GM19452 (cell line): ENCODE data around the gene POLRMT.
"Not testable (repeated sequence)": the region's sequence is repeated elsewhere in the genome, so short reads cannot be mapped to it uniquely, and the experiment has no call there.

ENCODE experiments used
- ATAC-seq: cut with Tn5 transposase; IDR thresholded peaks from one replicate; pipeline ENCODE4 v1.9.1; 2021; ENCODE audit not compliant: unreplicated experiment

The POLRMT gene

DNA sequence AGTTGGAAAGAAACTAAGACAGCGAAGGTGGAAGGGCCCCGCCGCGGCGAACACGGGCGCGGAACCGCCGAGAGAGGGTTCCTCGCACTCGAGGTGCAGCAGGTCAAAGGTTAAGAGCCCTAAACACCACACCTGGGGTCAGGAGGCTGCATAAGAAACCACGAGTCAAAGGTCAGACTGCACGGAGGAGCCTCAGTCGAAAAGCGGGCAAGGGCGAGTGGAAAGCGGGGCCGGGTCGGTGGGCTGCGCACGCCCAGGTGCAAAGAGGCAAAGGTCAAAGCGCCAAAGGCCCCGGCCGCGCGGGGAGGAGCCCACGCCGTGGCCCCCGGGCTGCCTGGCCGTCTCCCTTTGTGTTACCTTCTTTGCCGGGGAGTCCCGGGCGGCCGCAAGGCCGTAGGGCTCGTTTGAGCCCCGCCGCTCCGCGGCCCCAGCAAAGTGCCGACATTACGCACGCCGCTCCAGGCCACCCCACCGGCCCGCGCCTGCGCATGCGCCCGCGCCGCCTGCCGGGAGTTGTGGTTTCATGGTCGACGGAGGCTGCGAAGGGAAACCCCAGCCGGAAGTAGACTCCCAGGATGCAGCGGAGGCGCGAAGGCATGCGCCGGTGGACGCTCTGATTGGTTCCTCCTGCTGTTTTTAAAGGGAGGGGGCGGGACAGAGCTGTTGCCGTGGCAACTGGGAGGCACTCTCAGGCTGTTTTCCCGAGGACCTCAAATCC is at the start of gene POLRMT:
POLRMT (minus strand) TSS at position 470 of the 718 bp plus-strand sequence; CDS start at position 445, 25 bp downstream.
- ATAC-seq = peak; percentile 81

DNA sequence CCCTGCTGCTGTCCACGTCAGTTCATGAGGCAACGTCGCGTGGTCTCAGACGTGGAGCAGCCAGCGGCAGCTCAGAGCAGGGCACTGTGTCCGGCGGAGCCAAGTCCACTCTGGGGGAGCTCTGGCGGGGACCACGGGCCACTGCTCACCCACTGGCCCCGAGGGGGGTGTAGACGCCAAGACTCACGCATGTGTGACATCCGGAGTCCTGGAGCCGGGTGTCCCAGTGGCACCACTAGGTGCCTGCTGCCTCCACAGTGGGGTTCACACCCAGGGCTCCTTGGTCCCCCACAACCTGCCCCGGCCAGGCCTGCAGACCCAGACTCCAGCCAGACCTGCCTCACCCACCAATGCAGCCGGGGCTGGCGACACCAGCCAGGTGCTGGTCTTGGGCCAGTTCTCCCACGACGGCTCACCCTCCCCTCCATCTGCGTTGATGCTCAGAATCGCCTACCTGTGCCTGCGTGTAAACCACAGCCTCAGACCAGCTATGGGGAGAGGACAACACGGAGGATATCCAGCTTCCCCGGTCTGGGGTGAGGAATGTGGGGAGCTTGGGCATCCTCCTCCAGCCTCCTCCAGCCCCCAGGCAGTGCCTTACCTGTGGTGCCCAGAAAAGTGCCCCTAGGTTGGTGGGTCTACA is 49.5 kb upstream of the POLRMT start:
- no peak for ATAC-seq

DNA sequence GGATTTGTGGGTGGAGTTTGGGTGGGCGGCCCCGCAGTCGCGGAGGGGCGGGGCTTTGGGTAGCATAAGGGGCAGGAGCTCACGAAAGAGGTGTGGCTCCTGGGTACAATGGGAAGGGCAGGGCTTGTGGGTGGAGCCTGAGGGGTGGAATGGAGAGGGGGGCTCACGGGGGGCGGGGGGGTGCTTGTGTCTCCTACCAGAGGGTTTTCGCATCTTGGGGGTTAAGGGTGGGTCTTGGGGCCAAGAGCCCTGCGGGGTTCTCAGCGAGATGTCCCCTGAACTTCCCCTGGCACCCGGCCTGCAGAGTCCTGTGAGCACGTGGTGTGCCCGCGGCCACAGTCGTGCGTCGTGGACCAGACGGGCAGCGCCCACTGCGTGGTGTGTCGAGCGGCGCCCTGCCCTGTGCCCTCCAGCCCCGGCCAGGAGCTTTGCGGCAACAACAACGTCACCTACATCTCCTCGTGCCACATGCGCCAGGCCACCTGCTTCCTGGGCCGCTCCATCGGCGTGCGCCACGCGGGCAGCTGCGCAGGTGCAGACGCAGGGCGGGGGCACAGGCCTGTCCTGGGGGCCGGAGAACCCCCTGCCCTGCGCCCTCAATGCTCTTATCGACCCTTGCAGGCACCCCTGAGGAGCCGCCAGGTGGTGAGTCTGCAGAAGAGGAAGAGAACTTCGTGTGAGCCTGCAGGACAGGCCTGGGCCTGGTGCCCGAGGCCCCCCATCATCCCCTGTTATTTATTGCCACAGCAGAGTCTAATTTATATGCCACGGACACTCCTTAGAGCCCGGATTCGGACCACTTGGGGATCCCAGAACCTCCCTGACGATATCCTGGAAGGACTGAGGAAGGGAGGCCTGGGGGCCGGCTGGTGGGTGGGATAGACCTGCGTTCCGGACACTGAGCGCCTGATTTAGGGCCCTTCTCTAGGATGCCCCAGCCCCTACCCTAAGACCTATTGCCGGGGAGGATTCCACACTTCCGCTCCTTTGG is 48.0 kb upstream of the POLRMT start:
- no peak for ATAC-seq

DNA sequence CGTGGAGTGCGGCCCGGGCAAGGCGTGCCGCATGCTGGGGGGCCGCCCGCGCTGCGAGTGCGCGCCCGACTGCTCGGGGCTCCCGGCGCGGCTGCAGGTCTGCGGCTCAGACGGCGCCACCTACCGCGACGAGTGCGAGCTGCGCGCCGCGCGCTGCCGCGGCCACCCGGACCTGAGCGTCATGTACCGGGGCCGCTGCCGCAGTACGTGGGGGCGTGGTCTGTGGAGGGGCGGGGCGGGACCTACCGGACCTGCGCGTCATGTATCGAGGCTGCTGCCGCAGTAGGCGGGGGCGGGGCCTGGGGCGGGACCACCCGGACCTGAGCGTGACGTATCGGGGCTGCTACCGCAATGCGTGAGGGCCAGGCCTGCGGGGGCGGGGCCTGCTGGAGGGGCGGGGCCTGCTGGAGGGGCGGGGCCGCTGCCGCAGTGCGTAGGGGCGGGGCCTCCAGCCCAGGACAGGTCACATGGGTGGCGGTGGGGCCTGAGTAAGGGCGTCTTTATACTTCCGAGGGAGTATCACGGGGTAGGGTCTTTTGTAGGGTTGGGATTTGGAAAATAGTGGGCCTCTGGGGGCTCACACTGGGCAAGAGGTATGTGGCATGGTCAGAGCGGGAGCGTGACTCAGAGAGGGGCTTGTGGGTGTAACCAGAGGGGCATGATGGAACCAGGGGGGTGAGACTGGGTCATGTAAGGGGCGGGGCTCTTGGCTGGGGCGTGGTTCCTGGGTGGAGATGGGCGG is 47.1 kb upstream of the POLRMT start:
- peak; percentile 73 for ATAC-seq

DNA sequence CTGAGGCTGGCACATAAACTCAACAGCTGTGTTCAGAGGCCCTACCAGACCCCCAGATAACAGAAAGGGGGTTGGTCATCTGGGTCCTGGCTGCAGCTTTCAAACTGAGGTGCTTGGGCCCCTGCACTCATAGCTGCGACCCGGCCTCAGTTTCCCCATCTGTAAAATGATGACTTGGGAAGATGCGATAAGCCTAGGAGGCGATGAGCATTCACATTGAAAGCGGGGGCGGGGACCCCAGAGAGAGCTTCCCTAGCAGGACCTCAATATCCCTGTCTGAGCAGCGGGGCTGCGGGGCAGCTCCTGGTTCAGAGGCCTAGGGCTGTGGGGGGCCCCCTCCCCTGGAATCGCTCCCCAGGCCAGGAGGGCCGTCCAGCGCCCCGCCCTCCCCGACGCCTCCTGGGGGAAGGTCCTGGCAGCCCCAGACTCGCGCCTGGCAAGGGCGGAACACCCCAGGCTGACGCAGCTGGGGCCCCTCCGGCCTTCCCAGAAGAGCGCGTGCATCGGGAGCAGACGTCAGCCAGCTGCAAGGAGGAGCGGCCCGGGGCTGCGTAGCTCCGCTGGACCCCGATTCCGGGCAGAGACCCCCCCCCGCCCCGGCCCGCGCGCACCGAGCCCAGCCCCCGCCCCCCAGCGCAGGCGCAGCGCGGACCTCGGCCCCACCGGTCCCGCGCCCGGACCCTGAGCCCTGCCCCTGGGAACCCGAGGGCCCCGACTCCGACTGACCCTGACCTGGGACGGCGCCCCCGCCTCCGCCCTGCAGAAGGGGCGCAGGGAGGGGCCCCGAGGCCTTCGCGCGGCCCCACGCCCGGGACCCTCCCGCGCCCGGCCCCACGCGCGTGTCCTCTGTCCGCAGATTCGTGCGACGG is 46.3 kb upstream of the POLRMT start:
- ATAC-seq = peak; percentile 18

DNA sequence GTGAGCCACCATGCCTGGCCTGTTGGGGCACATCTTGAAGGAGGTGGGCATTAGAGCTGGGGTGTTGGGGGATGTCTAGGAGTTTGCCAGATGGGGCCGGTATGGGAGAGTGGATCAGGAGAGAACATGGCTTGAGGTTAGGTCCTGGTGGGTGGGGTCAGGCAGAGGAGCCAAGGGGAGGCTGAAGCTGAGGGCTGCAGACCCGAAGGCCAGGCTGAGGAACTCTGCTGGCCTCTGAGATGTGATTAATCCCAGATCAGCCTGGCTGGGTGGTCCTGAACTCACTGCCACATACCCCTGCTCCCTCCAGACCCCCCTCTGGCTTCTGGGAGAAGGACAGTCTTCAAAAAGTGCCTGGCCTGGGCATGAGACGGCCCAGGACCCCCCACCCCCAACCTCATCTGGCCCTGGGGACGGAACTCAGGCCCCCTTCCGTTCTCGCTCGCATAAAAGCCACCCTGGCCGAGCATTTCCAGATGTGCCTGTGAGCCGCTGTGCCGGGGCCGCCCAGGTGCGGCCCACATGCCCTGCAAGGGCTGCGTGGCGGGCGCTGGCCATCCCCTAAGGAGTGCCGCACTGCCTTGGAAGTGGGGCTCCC is 45.6 kb upstream of the POLRMT start:
- no peak for ATAC-seq

DNA sequence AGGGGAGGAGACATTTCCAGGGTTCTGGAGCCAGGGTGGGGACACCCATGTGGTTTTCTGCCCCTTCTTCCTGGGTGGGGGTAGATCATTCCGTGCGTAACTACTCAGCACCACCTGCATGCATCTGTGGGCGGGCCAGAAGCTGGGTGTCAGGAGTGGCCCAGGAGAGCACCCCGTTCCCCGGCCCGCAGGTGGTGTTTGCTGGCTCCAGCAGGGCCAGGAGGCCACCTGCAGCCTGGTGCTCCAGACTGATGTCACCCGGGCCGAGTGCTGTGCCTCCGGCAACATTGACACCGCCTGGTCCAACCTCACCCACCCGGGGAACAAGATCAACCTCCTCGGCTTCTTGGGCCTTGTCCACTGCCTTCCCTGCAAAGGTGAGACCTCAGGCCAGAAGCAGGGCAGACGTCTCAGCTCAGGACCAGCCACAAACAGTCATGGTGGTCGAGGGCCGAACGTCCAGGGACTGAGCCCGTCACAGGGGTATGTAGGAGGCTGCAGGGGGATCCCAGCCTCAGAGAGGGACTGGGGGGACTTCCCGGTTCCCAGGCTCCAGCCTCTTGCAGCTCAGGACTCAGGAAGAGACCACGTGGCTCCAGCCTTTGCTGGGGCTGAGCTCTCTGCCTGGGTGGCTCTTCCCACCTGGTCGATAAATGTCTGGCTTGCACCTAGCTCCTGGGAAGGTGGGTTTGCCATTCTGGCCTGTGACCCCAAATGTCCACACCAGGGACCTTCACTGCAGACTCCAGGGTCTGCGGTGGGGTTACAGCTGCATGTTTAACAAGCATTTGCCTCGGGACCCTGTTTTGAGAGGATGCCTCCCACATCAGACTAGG is 44.5 kb upstream of the POLRMT start:
- ATAC-seq = no peak

DNA sequence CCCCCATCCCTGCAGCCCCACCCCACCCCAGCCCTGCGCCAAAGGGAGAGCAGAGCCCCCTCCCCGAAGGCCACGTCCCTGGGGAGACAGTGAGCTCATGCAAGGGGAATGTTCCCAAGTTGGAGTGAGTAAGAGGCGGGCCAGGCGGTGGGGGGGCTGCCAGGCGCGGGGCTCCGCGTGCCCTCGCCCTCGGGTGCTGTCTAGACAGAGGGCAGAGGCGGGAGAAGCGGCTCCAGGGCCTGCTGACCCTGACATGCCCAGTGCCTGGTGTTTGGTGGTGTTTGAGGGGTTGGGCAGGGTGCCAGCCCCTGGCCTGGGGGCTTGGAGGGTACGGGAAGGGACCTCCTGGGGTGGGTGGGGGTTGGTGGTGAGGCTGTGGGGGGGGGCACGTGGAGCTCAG is 43.9 kb upstream of the POLRMT start:
- ATAC-seq = no peak

DNA sequence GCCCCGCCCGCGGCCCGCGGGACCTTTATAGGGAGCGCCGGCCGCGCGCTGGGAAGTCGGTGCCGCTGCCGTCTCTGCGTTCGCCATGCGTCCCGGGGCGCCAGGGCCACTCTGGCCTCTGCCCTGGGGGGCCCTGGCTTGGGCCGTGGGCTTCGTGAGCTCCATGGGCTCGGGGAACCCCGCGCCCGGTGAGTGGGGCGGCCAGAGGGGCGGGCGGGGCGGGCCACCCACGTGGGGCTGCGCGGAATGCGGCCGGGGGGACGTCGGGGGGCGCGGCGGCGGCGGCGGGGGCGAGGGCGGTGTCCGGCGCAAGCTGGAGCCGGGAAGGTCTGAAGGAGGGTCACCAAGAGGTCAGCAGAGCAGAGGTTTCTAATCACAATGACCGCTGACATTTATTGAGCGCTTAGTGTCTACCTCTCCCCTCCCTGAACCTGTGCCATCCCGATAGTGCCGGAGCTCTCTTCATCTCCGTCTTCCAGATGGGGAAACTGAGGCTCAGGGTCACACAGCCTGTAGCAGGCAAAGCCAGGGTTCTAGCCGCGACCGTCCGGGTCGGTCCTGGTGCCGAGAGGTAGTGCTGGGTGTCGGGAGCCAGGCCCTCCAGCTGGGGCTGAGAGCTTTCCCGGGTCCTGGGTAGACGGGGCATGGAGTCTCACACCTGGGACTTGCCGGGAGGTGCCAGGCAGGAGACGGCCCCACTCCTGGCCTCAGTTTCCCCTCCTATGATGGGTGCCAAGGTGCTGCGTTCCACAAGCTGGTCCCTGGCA is 43.2 kb upstream of the POLRMT start, which contains the start of gene FSTL3:
FSTL3 (plus strand) TSS at position 54 of the 767 bp plus-strand sequence; CDS start at position 86, 32 bp downstream.
- no peak for ATAC-seq

DNA sequence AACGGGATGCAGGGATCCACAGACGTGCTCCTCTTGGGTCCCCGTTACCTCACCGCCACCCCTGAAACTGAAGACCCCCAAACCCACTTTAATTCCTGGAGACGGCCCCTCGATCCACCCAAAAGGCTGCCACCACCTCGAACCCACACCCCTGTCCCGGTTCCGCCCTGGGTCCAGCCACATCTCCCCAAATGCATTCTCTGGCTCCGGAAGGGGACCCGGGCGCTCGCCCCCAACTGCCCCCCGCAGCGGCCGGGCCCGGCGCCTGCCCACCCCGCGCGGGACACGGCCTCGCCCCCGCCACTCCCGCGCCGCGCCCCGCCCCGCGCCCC is 42.6 kb upstream of the POLRMT start:
- no peak for ATAC-seq

DNA sequence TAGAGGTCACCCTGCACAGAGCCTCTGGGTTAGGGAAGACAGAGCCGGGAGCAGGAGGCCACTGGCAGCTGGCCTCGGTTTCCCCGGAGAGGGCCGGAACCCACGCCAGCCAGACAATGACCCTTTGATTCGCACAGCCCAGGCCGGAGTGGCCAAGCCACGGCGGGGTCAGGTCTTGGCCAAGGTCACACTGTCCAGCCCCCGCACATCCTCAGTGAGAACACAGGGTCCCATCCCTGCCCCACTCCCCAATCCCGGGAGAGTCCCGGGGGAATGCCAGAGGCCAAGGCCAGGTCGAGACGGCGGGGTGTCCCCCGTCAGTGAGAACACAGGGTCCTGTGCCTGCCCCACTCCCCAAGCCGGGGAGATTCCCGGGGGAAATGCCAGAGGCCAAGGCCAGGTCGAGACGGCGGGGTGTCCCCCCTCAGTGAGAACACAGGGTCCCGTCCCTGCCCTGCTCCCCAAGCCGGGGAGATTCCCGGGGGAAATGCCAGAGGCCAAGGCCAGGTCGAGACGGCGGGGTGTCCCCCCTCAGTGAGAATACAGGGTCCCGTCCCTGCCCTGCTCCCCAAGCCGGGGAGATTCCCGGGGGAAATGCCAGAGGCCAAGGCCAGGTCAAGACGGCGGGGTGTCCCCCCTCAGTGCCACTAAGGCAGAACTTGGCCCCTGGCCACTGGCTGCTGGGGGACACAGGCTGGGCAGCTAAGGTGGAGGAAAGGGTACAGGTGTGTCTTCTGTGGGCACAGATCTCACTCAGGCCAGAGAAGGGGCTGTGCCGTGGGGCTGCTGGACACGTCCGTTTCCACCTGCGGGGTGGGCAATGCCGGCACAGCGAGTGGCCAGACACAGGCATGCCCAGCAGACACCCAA is 41.2 kb upstream of the POLRMT start:
- no peak for ATAC-seq

DNA sequence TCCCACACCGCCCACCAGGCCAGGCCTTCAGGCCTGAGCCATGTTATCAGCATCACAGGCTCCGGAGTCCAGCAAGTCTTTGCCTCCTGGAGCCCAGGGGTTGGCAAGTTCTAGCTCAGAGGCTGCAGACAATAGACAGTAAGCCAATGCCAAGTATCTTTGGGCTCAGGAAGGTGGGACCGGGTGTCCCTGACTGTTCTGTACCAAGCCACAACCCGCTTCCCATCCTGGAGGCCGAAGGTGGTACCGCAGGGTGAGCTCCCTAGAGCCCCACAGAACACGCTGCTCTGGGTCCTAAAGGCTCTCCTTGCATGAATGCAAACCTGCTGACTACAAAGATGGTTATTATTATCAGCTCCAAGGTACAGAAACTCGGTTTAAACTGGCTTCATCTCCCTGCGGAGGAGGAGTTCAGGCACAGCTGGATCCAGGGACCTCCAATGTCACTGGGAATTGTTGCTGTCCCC is 37.3 kb upstream of the POLRMT start:
- no peak for ATAC-seq

DNA sequence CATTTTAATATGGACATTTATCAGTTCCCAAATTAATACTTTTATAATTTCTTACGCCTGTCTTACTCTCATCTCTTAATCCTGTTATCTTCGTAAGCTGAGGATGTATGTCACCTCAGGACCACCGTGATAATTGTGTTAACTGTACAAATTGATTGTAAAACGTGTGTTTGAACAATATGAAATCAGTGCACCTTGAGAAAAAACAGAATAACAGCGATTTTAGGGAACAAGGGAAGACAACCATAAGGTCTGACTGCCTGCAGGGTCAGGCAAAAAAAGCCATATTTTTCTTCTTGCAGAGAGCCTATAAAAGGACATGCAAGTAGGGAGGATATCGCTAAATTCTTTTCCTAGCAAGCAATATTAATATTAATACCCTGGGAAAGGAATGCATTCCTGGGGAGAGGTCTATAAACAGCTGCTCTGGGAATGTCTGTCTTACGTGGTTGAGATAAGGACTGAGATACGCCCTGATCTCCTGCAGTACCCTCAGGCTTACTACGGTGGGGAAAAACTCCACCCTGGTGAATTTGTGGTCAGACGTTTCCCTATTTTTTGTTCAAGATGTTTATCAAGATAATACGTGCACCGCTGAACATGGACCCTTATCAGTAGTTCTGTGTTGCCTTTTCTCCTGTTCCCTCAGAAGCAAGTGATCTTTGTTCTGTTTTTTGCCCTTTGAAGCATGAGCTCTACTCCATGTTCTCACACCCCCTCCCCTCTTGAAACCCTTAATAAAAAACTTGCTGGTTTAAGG is 35.5 kb upstream of the POLRMT start:
- not testable (repeated sequence) for ATAC-seq

DNA sequence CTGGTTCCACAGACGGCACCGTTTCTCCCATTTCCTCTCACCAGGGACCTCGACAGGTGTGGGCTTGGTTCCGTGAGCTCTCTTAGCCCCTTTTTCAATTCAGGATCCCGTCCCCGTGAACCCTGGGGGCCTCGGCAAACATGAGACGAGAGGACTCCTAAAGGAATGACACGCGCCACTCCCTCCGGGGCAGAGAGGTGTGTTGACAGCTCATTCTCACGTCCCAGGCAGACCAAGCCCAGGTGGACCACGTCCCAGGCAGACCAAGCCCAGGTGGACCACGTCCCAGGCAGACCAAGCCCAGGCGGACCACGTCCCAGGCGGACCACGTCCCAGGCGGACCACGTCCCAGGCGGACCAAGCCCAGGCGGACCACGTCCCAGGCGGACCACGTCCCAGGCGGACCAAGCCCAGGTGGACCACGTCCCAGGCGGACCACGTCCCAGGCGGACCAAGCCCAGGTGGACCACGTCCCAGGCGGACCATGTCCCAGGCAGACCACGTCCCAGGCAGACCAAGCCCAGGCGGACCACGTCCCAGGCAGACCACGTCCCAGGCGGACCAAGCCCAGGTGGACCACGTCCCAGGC is 33.7 kb upstream of the POLRMT start:
- not testable (repeated sequence) for ATAC-seq

DNA sequence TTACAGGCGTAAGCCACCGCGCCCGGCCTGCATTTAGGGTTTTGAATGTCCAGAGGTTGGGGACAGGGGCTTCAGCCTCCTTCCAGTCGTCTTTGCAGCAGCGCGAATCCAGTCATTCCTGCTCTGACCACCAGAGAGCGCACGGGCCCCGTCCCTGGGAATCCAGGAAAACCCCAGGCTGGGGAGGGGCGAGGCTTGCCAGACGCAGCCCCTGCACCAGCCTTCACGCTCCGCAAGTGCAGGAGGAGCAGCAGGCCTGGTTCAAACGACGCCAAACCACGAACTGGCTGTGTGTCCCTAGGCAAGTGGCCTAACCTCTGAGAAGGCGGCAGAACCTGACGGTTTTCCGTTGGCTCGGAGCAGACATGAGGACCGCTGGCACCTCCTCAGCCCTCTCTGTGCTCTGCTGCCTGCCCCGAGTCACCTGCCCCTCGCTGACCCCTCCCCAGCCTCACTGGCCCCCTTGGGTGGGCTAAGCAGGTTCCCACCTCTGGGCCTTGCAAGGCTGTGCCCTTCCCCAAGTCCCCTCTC is 31.6 kb upstream of the POLRMT start:
- no peak for ATAC-seq
